IPS-11a (cell line): ENCODE measurements around the gene XPOT.

ENCODE experiments used
- H3K4me3 ChIP-seq: one replicate; pipeline ENCODE4 v1.5.1; 2013; ENCODE audit warnings: low read depth, low read length, control low read depth

The XPOT gene

GRCh38 chr12:64466178-64466577 is 62.0 kb downstream of the XPOT start:
- no peak overlapping the region for H3K4me3 ChIP-seq

GRCh38 chr12:64468966-64469365 is 64.8 kb downstream of the XPOT start:
- no peak overlapping the region for H3K4me3 ChIP-seq

- H3K4me3 ChIP-seq: no peak overlapping the region
Measured at GRCh38 chr12:64469455-64470142, 65.4 kb downstream of the XPOT start.

- H3K4me3 ChIP-seq: no peak overlapping the region
Measured at GRCh38 chr12:64470495-64470894, 66.3 kb downstream of the XPOT start.

- no peak overlapping the region for H3K4me3 ChIP-seq
Measured at GRCh38 chr12:64473176-64473575, 69.0 kb downstream of the XPOT start.

GRCh38 chr12:64475518-64475917 is 71.3 kb downstream of the XPOT start:
- no peak overlapping the region for H3K4me3 ChIP-seq

GRCh38 chr12:64476844-64477243 is 72.7 kb downstream of the XPOT start:
- H3K4me3 ChIP-seq: no peak overlapping the region

GRCh38 chr12:64478661-64479060 is 74.5 kb downstream of the XPOT start:
- no peak overlapping the region for H3K4me3 ChIP-seq

- no peak overlapping the region for H3K4me3 ChIP-seq
Measured at GRCh38 chr12:64480148-64480547, 76.0 kb downstream of the XPOT start.

GRCh38 chr12:64486657-64487056 is 82.5 kb downstream of the XPOT start:
- no peak overlapping the region for H3K4me3 ChIP-seq

- no peak overlapping the region for H3K4me3 ChIP-seq
Measured at GRCh38 chr12:64491718-64492117, 87.5 kb downstream of the XPOT start.

- H3K4me3 ChIP-seq: no peak overlapping the region
Measured at GRCh38 chr12:64493513-64493912, 89.3 kb downstream of the XPOT start.

- H3K4me3 ChIP-seq: no peak overlapping the region
Measured at GRCh38 chr12:64494998-64495729, 91.0 kb downstream of the XPOT start.

GRCh38 chr12:64496839-64497400 is 92.7 kb downstream of the XPOT start:
- no peak overlapping the region for H3K4me3 ChIP-seq

GRCh38 chr12:64497484-64497883 is 93.3 kb downstream of the XPOT start:
- H3K4me3 ChIP-seq: no peak overlapping the region

GRCh38 chr12:64497903-64498302 is 93.7 kb downstream of the XPOT start:
- no peak overlapping the region for H3K4me3 ChIP-seq

GRCh38 chr12:64500394-64500793 is 96.2 kb downstream of the XPOT start:
- H3K4me3 ChIP-seq: no peak overlapping the region
